DMS79 (cell line): Measurements from ENCODE around the gene GGT1.

Experiments used
- DNase-seq: peaks from one replicate; lab custom pipeline; 2025; lab: John Stamatoyannopoulos, UW

GGT1 gene

GRCh38 chr22:24602847-24603769 is at the start of gene GGT1:
Gene GGT1, plus strand, starts transcription at chr22:24603193. Its CDS starts 7,889 bp downstream, at chr22:24611082.
- peak; percentile 25 for DNase-seq

- DNase-seq = no peak
These were observed 49.2 kb upstream of the GGT1 start for GRCh38 chr22:24553597-24554312.

GRCh38 chr22:24554313-24555164 is 48.5 kb upstream of the GGT1 start, which contains the start of gene GUCD1:
Gene GUCD1, minus strand, starts transcription at chr22:24555138. Its CDS starts 147 bp downstream, at chr22:24554991.
- DNase-seq = no peak

- peak; percentile 79 for DNase-seq
These were observed 47.6 kb upstream of the GGT1 start, which contains the start of gene SNRPD3 for GRCh38 chr22:24555165-24556039. Gene SNRPD3, plus strand, starts transcription at chr22:24555999. Its CDS starts 1,676 bp downstream, at chr22:24557675.

- DNase-seq = no peak
These were observed 43.5 kb upstream of the GGT1 start for GRCh38 chr22:24559471-24559870.

GRCh38 chr22:24563246-24563645 is 39.7 kb upstream of the GGT1 start:
- DNase-seq = no peak

GRCh38 chr22:24564376-24565058 is 38.5 kb upstream of the GGT1 start:
- no peak for DNase-seq

GRCh38 chr22:24565077-24565476 is 37.9 kb upstream of the GGT1 start:
- DNase-seq = no peak

- peak; percentile 80 for DNase-seq
These were observed 36.0 kb upstream of the GGT1 start for GRCh38 chr22:24566899-24567511.

GRCh38 chr22:24567668-24568067 is 35.3 kb upstream of the GGT1 start:
- no peak for DNase-seq

- DNase-seq = no peak
These were observed 31.7 kb upstream of the GGT1 start for GRCh38 chr22:24571266-24571665.

GRCh38 chr22:24576778-24577177 is 26.2 kb upstream of the GGT1 start:
- no peak for DNase-seq

GRCh38 chr22:24578355-24579257 is 24.4 kb upstream of the GGT1 start:
- no peak for DNase-seq

- no peak for DNase-seq
These were observed 23.8 kb upstream of the GGT1 start for GRCh38 chr22:24579258-24579601.

- no peak for DNase-seq
These were observed 22.7 kb upstream of the GGT1 start for GRCh38 chr22:24580276-24580675.

GRCh38 chr22:24582056-24582814 is 20.8 kb upstream of the GGT1 start:
- no peak for DNase-seq

GRCh38 chr22:24583221-24584165 is 19.5 kb upstream of the GGT1 start:
- peak; percentile 76 for DNase-seq
